Karpas-422 (cell line): ENCODE results near the gene RREB1. TPM values are rescaled to one million over a fixed set of nuclear protein-coding genes. Genes with fewer than 3 reads are reported as not detected.

Experiments
- DNase-seq: peaks from one replicate; pipeline ENCODE4 v3.0.0-alpha.2; 2015
- H2AFZ ChIP-seq: fragments of 200-600 bp; sonication (generic); 2 replicates; pipeline ENCODE4 v1.6.1; 2014; ENCODE audit warnings: antibody characterized with exemption, low read length, mixed read lengths
- H3K27ac ChIP-seq: fragments of 200-600 bp; sonication (generic); 2 replicates; pipeline ENCODE4 v1.5.1; 2014; ENCODE audit warnings: mild to moderate bottlenecking, low read length, moderate library complexity
- H3K27me3 ChIP-seq: fragments of 200-600 bp; sonication (generic); 2 replicates; pipeline ENCODE4 v1.6.1; 2014; ENCODE audit warnings: low read length, mixed read lengths
- H3K36me3 ChIP-seq: fragments of 200-600 bp; sonication (generic); 2 replicates; pipeline ENCODE4 v1.6.1; 2014; ENCODE audit warnings: low read length, mixed read lengths; ENCODE audit not compliant: insufficient read depth
- H3K4me1 ChIP-seq: fragments of 200-600 bp; sonication (generic); 2 replicates; pipeline ENCODE4 v1.6.1; 2014; ENCODE audit warnings: mild to moderate bottlenecking, low read length, mixed read lengths
- H3K4me2 ChIP-seq: fragments of 200-600 bp; sonication (generic); 2 replicates; pipeline ENCODE4 v1.6.1; 2014; ENCODE audit warnings: low read length, low read depth, mild to moderate bottlenecking; ENCODE audit not compliant: poor library complexity, severe bottlenecking
- H3K4me3 ChIP-seq: fragments of 200-600 bp; sonication (generic); 2 replicates; pipeline ENCODE4 v1.5.1; 2014; ENCODE audit warnings: mild to moderate bottlenecking, antibody characterized with exemption, low read length, mixed read lengths
- H3K79me2 ChIP-seq: fragments of 200-600 bp; sonication (generic); 2 replicates; pipeline ENCODE4 v1.6.1; 2014; ENCODE audit warnings: mild to moderate bottlenecking, low read length, mixed read lengths
- H3K9ac ChIP-seq: fragments of 200-600 bp; sonication (generic); 2 replicates; pipeline ENCODE4 v1.6.0; 2014; ENCODE audit warnings: low read length
- H3K9me2 ChIP-seq: fragments of 200-600 bp; sonication (generic), shearing (Covaris generic); replicated peaks from 2 replicates; pipeline ENCODE4 v1.6.0; 2014; ENCODE audit warnings: mild to moderate bottlenecking, low read length, moderate library complexity; ENCODE audit not compliant: insufficient read depth
- H3K9me3 ChIP-seq: fragments of 300-700, 200-600 bp; sonication (generic); 2 replicates; pipeline ENCODE4 v1.6.1; 2014; ENCODE audit warnings: low read length, mixed read lengths
- H4K20me1 ChIP-seq: fragments of 200-600 bp; sonication (generic); 2 replicates; pipeline ENCODE4 v1.6.1; 2014; ENCODE audit warnings: mild to moderate bottlenecking, antibody characterized with exemption, low read length, low read depth; ENCODE audit not compliant: insufficient read depth
- total RNA-seq: library from RNA; depleted of rRNA; stranded (reverse); fragments of >200 nt; shearing (Covaris generic); gene quantifications from 2 replicates; pipeline ENCODE4 v1.2.3, GENCODE V29; 2014; ENCODE audit warnings: low replicate concordance

Gene RREB1
- total RNA-seq, 1 experiment from 2014 or later = 5.0 TPM

DNA sequence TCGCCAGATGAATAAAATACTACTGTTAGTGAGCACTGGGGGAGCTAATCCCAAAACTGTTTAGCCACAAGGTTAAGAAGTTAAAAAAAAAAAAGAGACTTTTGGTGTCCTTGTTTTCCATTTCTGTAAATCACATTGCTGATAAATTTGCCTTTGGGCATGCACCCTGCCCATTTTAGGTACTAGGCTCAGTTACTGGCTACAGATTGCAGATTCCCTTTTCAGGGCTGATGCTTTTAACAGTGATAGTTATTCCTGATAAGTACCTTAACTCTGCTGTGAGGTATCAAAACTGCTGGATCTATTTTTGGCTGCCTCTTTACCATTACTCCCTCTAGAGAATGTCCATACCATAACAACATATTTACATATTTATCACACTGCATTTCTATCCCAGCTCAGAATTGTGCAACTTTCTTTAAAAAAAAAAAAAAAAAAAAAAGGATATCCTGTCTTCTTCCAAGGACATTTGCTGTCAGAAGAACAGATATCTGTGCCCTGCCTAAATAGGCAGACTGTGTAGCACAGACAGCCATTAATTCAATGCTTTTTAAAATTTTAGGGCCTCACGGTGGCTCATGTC, 110.7 kb downstream of the RREB1 start:
- H3K4me2 ChIP-seq = no peak overlapping the region
- H3K4me3 ChIP-seq = no peak overlapping the region
- no peaks in the 10 kb centered on the region for H3K36me3 ChIP-seq
- H3K79me2 ChIP-seq = no peaks in the 10 kb centered on the region
- no peak for DNase-seq
- H3K9me2 ChIP-seq = no peaks in the 10 kb centered on the region
- H2AFZ ChIP-seq = no peak overlapping the region
- H3K9ac ChIP-seq = no peak overlapping the region
- H3K27me3 ChIP-seq = no peaks in the 10 kb centered on the region
- H3K4me1 ChIP-seq = no peaks in the 10 kb centered on the region
- 0 out of 2 replicates have a peak, but pooled peaks cover 3% of the 10 kb centered on the region for H4K20me1 ChIP-seq
- H3K27ac ChIP-seq = no peak overlapping the region
- no peaks in the 10 kb centered on the region for H3K9me3 ChIP-seq

- Histone ChIP-seq H2AFZ (no peak overlapping the region), H3K27ac (no peak overlapping the region), H4K20me1 (0 out of 2 replicates have a peak, but pooled peaks cover 3% of the 10 kb centered on the region), H3K4me2 (no peak overlapping the region), H3K9me3 (no peaks in the 10 kb centered on the region), H3K27me3 (no peaks in the 10 kb centered on the region), H3K4me3 (no peak overlapping the region), H3K4me1 (no peaks in the 10 kb centered on the region), H3K9ac (no peak overlapping the region), H3K36me3 (no peaks in the 10 kb centered on the region), H3K79me2 (no peaks in the 10 kb centered on the region), H3K9me2 (no peaks in the 10 kb centered on the region)
- DNase-seq = no peak
Observed at GRCh38 chr6:7219310-7219709, 111.5 kb downstream of the RREB1 start.

DNA sequence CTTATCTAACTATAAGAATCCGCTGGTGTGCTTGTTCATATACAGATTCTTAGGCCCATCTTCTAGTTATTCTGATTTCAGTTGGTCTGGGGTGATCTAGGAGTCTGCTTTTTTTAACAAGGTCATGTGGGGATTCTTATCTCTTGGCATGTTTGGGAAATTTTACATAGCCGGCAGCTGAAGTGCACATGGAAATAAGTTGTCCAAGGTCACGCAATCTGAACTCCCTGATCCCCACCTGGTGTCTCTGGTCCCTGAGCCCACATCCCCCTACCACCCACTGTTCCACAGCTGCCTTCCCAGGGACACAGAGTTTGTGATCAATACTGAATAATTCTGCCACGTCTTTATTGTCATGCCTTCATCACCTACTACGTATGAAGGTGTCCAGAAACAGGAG, 114.4 kb downstream of the RREB1 start:
- Histone ChIP-seq H4K20me1 (0 out of 2 replicates have a peak, but pooled peaks cover 3% of the 10 kb centered on the region), H2AFZ (no peak overlapping the region), H3K9ac (no peak overlapping the region), H3K27me3 (no peaks in the 10 kb centered on the region), H3K4me2 (no peak overlapping the region), H3K79me2 (no peaks in the 10 kb centered on the region), H3K9me3 (no peaks in the 10 kb centered on the region), H3K27ac (no peak overlapping the region), H3K36me3 (no peaks in the 10 kb centered on the region), H3K4me1 (no peaks in the 10 kb centered on the region), H3K9me2 (no peaks in the 10 kb centered on the region), H3K4me3 (no peak overlapping the region)
- DNase-seq = no peak

DNA sequence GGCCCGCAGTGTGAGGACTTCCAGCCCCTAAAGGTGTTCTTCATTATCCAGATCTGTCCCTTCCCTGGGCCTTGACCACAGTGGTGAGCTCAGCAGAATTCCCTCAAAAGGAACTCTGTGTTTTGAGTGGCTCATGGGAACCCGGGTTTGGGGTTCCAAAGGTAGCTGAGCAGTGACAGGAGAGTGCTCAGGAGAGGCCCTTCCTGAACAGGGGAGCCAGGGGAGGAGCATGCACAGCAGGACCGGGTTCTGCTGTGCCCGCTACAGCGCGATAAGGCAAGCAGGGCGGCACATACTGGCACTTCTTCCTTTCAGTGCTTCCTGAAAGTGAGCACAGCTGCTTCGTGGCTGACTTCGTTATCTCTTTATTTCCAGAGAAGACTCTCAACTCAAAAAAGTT, 117.0 kb downstream of the RREB1 start:
- H3K4me2 ChIP-seq = no peak overlapping the region
- DNase-seq = no peak
- H3K4me3 ChIP-seq = no peak overlapping the region
- H3K9me2 ChIP-seq = no peaks in the 10 kb centered on the region
- no peaks in the 10 kb centered on the region for H3K36me3 ChIP-seq
- no peak overlapping the region for H3K27ac ChIP-seq
- 0 out of 2 replicates have a peak, but pooled peaks cover 2% of the 10 kb centered on the region for H4K20me1 ChIP-seq
- no peak overlapping the region for H3K9ac ChIP-seq
- no peaks in the 10 kb centered on the region for H3K9me3 ChIP-seq
- H3K27me3 ChIP-seq = no peaks in the 10 kb centered on the region
- H3K79me2 ChIP-seq = no peaks in the 10 kb centered on the region
- H2AFZ ChIP-seq = no peak overlapping the region
- H3K4me1 ChIP-seq = no peaks in the 10 kb centered on the region

DNA sequence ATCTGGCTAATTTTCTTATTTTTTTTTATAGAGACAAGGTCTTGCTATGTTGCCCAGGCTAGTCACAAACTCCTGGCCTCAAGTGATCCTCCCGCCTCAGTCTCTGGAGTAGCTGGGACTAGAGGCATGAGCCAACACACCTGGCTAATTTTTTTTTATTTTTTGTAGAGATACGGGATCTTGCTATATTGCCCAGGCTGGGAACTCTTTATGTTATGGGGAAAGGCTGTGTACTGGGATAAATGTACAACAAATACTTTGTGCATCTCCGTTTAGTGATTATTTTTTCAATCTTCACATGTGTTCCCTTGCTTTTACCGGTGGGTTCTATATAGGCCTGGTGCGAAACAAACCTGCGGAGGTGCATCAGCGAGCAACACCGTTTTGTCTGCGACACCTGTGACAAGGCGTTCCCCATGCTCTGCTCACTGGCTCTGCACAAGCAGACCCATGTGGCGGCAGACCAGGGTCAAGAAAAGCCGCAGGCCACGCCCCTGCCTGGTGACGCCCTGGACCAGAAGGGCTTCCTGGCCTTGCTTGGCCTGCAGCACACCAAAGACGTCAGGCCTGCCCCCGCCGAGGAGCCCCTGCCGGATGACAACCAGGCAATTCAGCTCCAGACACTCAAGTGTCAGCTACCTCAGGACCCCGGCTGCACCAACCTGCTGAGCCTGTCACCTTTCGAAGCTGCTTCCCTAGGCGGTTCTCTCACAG, 121.1 kb downstream of the RREB1 start:
- no peaks in the 10 kb centered on the region for H3K27me3 ChIP-seq
- H3K27ac ChIP-seq = no peak overlapping the region
- H3K9me3 ChIP-seq = no peaks in the 10 kb centered on the region
- H4K20me1 ChIP-seq = 0 out of 2 replicates have a peak, but pooled peaks cover 3% of the 10 kb centered on the region
- H3K9ac ChIP-seq = no peak overlapping the region
- H3K9me2 ChIP-seq = no peaks in the 10 kb centered on the region
- no peak overlapping the region for H3K4me2 ChIP-seq
- DNase-seq = no peak
- H3K4me3 ChIP-seq = no peak overlapping the region
- H2AFZ ChIP-seq = no peak overlapping the region
- no peaks in the 10 kb centered on the region for H3K4me1 ChIP-seq
- H3K36me3 ChIP-seq = no peaks in the 10 kb centered on the region
- no peaks in the 10 kb centered on the region for H3K79me2 ChIP-seq

GRCh38 chr6:7229376-7230326, 121.9 kb downstream of the RREB1 start:
- no peaks in the 10 kb centered on the region for H3K36me3 ChIP-seq

DNA sequence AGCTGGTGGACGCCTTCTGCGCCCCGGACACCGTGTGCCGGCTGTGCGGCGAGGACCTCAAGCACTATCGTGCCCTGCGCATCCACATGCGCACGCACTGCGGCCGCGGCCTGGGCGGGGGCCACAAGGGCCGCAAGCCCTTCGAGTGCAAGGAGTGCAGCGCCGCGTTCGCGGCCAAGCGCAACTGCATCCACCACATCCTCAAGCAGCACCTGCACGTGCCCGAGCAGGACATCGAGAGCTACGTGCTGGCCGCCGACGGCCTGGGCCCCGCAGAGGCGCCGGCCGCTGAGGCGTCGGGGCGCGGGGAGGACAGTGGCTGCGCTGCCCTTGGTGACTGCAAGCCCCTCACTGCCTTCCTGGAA, 122.5 kb downstream of the RREB1 start:
- Histone ChIP-seq H2AFZ (no peak overlapping the region), H3K9me3 (no peaks in the 10 kb centered on the region), H3K9ac (no peak overlapping the region), H3K9me2 (no peaks in the 10 kb centered on the region), H3K4me2 (no peak overlapping the region), H3K4me1 (no peaks in the 10 kb centered on the region), H4K20me1 (0 out of 2 replicates have a peak, but pooled peaks cover 3% of the 10 kb centered on the region), H3K36me3 (no peaks in the 10 kb centered on the region), H3K4me3 (no peak overlapping the region), H3K27ac (no peak overlapping the region), H3K27me3 (no peaks in the 10 kb centered on the region), H3K79me2 (no peaks in the 10 kb centered on the region)
- DNase-seq = no peak

More at GRCh38 chr6:7229376-7230326, 121.9 kb downstream of the RREB1 start:
- Histone ChIP-seq H3K9ac (no peak overlapping the region), H3K79me2 (no peaks in the 10 kb centered on the region), H3K27ac (no peak overlapping the region), H3K4me1 (no peaks in the 10 kb centered on the region), H3K4me3 (no peak overlapping the region), H3K27me3 (no peaks in the 10 kb centered on the region), H3K9me2 (no peaks in the 10 kb centered on the region), H3K4me2 (no peak overlapping the region), H4K20me1 (0 out of 2 replicates have a peak, but pooled peaks cover 3% of the 10 kb centered on the region), H2AFZ (no peak overlapping the region), H3K9me3 (no peaks in the 10 kb centered on the region)
- DNase-seq = no peak
